GM10248 (cell line): ENCODE data around the gene OR51I2.

ENCODE experiments used
- CTCF ChIA-PET: fragments of 300-600 bp; sonication (Branson Sonifier 250); formaldehyde crosslinking; extraction: SDS; loops from one replicate; lab custom pipeline; 2021; ENCODE audit warnings: antibody characterized with exemption; lab: Yijun Ruan, JAX
- POLR2A ChIA-PET: fragments of 350-650 bp; sonication (Branson Sonifier 250); formaldehyde crosslinking; extraction: SDS; loops from one replicate; lab custom pipeline; 2020; ENCODE audit warnings: antibody characterized with exemption; lab: Yijun Ruan, JAX
- DNase-seq: peaks from one replicate; pipeline ENCODE4 v3.0.0; 2012; ENCODE audit errors: extremely low spot score
- TF ChIP-seq, protein P1 (sequence below): IDR thresholded peaks from 2 replicates; pipeline ENCODE4 v1.5.1; 2012; ENCODE audit warnings: mild to moderate bottlenecking, low read depth; ENCODE audit errors: extremely low read depth, missing control alignments, control extremely low read depth

Gene OR51I2, protein sequence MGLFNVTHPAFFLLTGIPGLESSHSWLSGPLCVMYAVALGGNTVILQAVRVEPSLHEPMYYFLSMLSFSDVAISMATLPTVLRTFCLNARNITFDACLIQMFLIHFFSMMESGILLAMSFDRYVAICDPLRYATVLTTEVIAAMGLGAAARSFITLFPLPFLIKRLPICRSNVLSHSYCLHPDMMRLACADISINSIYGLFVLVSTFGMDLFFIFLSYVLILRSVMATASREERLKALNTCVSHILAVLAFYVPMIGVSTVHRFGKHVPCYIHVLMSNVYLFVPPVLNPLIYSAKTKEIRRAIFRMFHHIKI

DNA sequence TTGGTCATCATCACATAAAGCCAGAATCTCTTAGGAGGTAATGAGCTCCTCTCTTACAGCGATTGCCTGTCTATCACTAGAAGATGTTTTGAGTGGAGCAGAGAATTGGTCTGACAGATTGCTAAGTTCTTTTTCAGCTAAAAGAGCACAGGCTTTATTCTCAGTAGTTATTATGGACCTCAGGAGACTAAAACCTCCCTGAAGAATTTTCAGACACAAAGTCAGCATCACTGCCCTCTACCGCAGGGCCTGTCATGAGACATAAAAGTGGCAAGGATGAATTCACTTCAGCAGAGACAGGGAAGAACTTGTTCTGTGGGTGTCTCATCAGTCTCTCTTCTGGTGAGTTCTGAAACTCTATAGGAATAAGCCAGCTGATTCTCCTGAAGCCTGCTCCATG is at the start of gene OR51I2:
OR51I2 (plus strand) TSS at position 301 of the 400 bp plus-strand sequence. CDS start 4,166 bp downstream, outside the sequence.
- TF ChIP-seq, protein P1, sequence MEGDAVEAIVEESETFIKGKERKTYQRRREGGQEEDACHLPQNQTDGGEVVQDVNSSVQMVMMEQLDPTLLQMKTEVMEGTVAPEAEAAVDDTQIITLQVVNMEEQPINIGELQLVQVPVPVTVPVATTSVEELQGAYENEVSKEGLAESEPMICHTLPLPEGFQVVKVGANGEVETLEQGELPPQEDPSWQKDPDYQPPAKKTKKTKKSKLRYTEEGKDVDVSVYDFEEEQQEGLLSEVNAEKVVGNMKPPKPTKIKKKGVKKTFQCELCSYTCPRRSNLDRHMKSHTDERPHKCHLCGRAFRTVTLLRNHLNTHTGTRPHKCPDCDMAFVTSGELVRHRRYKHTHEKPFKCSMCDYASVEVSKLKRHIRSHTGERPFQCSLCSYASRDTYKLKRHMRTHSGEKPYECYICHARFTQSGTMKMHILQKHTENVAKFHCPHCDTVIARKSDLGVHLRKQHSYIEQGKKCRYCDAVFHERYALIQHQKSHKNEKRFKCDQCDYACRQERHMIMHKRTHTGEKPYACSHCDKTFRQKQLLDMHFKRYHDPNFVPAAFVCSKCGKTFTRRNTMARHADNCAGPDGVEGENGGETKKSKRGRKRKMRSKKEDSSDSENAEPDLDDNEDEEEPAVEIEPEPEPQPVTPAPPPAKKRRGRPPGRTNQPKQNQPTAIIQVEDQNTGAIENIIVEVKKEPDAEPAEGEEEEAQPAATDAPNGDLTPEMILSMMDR: no peak
- CTCF ChIA-PET: interaction anchor here (0.9 to 2.2 kb wide), 4 partner anchors 9 to 27 kb away, joined by 3 to 7 read pairs (median 4); no protein-coding TSS in a partner anchor
- DNase-seq: no peak
- POLR2A ChIA-PET: no interaction called here

DNA sequence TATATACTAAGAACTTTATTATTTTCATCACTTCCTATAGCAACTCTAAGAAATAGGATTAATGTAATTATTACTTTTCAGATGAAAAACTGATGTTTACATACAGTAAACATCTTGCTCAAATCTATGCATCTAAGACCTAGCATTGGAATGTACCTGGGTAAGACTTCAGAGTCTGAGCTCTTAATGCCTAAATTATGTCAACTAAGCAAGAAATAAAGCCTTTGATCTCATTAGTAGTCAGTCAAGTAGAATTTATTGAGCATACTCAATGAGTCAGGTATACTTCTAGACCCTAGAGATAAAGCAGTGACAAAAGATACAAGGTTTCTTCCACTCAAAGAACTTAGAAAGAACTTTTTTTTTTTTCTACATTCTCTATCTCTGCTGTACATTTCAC is 44.0 kb upstream of the OR51I2 start:
- TF ChIP-seq, protein P1: no peak
- CTCF ChIA-PET: no interaction called here
- no peak for DNase-seq
- POLR2A ChIA-PET: no interaction called here

DNA sequence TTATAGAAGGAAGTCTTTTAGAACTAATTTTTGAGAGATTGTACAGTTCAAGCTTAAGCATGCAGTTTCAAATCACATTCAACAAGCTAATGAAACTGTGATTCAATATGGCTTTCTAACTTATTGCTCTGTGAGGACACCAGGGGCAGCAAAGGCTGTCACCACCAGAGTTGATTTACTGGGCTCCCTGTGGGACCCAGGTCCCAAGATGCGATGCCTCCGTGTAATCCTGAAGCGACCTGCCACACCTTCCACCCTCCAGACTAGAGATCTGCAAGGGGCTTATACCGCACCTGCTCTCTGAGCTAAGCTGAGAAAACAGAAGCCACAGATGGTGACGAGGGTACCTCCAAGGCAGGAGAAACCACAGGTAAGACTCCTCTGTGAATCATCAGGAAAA is 28.1 kb upstream of the OR51I2 start:
- DNase-seq: no peak
- CTCF ChIA-PET: no interaction called here
- POLR2A ChIA-PET: no interaction called here
- TF ChIP-seq, protein P1: no peak

DNA sequence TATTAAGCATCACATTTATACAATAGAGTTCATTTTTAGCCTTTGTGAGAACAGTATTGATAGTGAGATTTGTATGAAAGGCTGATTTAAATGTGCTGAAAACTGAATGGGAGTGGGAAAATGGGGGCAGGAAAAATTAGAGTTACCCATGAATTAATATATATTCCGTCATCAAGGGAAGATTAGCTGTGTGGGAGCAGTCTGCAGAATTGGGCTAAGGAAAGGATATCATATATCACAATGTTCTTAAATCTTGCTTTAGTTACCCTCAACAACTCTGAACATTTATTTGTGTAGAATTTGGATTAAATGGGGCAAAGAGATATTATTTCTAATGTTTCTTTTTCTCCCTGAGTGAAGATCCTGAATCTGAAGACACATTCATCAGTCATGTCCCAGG is 27.3 kb upstream of the OR51I2 start, which contains the start of gene OR51Q1:
OR51Q1 (plus strand) TSS at position 301 of the 400 bp plus-strand sequence; CDS start at position 391, 90 bp downstream.
- TF ChIP-seq, protein P1: no peak
- ChIA-PET CTCF (no interaction called here), POLR2A (no interaction called here)

DNA sequence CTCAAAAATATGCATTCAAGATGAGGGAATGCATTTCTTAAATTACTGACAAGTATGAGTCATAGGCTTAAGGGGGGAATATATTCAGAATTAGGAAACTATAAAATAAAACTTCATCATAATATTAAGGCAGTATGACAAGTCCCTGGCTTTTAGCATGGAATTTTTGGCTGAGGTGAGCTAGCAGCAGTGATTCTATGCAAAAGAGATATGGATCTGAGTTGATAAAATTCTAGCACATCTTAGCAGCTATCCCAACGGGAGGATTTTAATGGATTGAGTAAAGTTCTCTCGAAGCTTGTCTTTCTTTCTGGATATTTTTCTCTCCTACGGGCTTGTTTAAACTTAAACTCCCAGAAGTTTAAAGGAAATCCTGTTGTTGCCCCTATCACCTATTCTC is 26.0 kb upstream of the OR51I2 start:
- CTCF ChIA-PET: interaction anchor here (1.1 to 1.4 kb wide), 2 partner anchors 10 to 17 kb away, joined by 3 to 4 read pairs; no protein-coding TSS in a partner anchor
- TF ChIP-seq, protein P1: no peak
- DNase-seq: no peak

More for the DNA sequence above, 27.3 kb upstream of the OR51I2 start, which contains the start of gene OR51Q1:
- no peak for DNase-seq

DNA sequence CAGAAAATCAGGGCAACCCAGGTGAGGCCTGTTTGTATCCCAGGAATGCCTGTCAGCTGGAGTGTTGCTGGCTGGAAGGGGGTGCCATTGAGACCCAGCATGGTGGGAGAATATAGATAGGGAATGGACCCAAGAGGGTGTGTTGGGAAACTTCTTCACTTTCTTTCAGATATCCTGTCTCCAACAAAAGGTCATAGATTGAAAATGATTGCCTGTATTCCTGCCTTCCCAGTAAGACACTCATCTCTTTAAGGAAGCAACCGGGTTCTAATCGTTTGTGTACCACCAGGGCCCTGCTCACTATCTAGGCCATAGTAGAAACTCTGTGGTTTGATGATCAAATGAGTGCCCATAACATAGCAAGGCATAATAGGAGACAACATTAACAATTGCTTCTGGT is 7.7 kb upstream of the OR51I2 start, which contains the start of gene OR51I1:
OR51I1 (minus strand) TSS at position 101 of the 400 bp plus-strand sequence; CDS start at position 101, 0 bp downstream.
- CTCF ChIA-PET: no interaction called here
- POLR2A ChIA-PET: no interaction called here
- TF ChIP-seq, protein P1: no peak
- DNase-seq: no peak

More for the DNA sequence above, 26.0 kb upstream of the OR51I2 start:
- POLR2A ChIA-PET: no interaction called here
